Heart left ventricle (tissue), 13 donors: ENCODE measurements around the gene C2orf81.

Experiments used
- POLR2A ChIP-seq, 2 donors: fragments of 450-650 bp; IDR thresholded peaks; one replicate each; pipeline ENCODE4 v1.6.1; 2017; ENCODE audit warnings: antibody characterized with exemption in 2 of 2, mild to moderate bottlenecking in 2 of 2, moderate library complexity in 2 of 2
- TF ChIP-seq, protein P1 (sequence below), 12 donors: fragments of 200-600 bp; sonication (generic) in 4 of 12; IDR thresholded peaks; one replicate each; pipeline versions ENCODE4 v1.5.0 to v1.8.0; 2018 to 2022; ENCODE audit warnings: antibody characterized with exemption in 12 of 12, mild to moderate bottlenecking in 5 of 12
- donor health status: ischemic (EF 13 %, LVEDD 7.1; RV severe dilation, severe dysfunction).
- donor health status: DM: no; HTN: yes; CAD: no.
- donor health status: DM: no; HTN: no; CAD: no.
- donor health status: ischemic (EF 25% LVEDD 6.9; RV normal size, moderate dysfunction).
- donor health status: ischemic (EF 25% LVEDD 5.7; RV mildly dilated, moderate dysfunction).
- donor health status: ischemic (EF 35%, LVEDD 5.7; RV mildly dilated, moderate dysfunction).
- donor health status: nonischemic (EF 11% LVEDD 7.7; RV severe dilation, severe dysfunction).
- donor health status: DM: yes; HTN: yes; CAD: no.
- donor health status: PGD.
- donor health status: ischemic (EF 29% LVEDD 5.4; RV normal size, mild dysfunction).
- donor health status: nonischemic (EF 23%, LVEDD 6.1; RV moderate dilation, normal function).

DNA sequence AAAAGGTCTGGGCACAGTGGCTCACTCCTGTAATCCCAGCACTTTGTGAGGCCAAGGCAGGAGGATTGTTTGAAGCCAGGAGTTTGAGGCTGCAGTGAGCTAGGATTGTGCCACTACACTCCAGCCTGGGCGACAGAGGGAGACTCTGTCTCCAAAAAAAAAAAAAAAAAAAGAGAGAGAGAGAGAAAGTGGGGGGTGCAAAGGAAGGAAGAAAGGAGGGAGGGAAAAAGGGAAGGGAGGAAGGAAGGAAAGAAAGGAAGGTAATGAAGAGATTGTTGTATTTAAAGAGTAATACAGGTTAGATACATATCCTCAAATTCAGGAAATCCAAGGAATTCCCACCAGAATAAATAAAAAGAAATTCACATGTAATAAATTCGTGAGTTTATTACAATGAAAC, 19.5 kb downstream of the C2orf81 start:
- TF ChIP-seq, protein P1, sequence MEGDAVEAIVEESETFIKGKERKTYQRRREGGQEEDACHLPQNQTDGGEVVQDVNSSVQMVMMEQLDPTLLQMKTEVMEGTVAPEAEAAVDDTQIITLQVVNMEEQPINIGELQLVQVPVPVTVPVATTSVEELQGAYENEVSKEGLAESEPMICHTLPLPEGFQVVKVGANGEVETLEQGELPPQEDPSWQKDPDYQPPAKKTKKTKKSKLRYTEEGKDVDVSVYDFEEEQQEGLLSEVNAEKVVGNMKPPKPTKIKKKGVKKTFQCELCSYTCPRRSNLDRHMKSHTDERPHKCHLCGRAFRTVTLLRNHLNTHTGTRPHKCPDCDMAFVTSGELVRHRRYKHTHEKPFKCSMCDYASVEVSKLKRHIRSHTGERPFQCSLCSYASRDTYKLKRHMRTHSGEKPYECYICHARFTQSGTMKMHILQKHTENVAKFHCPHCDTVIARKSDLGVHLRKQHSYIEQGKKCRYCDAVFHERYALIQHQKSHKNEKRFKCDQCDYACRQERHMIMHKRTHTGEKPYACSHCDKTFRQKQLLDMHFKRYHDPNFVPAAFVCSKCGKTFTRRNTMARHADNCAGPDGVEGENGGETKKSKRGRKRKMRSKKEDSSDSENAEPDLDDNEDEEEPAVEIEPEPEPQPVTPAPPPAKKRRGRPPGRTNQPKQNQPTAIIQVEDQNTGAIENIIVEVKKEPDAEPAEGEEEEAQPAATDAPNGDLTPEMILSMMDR (IDR thresholded peaks at IDR 0.05) = no peak
- TF ChIP-seq POLR2A (IDR thresholded peaks at IDR 0.05) = no peak
